HPDE6-E6E7 (cell line): ENCODE results near the gene TEX11.
"Not testable (repeated sequence)": the region's sequence is repeated elsewhere in the genome, so short reads cannot be mapped to it uniquely, and the experiment has no call there.

Source experiments
- DNase-seq: peaks from one replicate; pipeline ENCODE4 v3.0.0; 2011; ENCODE audit warnings: missing footprints; ENCODE audit errors: extremely low spot score

TEX11 gene

DNA sequence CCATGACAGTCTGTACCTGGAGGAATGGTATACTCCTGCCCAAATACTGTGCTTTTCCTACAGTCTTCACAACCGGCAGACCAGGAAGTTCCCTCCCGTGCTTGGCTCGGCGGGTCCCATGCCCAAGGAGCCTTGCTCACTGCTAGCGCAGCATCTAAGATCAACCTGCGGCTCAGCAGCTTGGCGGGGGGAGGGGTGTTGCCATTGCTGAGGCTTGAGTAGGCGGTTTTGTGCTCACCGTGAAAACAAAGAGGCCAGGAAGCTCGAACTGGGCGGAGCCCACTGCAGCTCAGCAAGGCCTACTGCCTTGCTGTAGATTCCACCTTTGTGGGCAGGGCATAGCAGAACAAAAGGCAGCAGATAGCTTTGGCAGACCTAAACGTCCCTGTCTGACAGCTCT is 152.7 kb downstream of the TEX11 start:
- DNase-seq = no peak

DNA sequence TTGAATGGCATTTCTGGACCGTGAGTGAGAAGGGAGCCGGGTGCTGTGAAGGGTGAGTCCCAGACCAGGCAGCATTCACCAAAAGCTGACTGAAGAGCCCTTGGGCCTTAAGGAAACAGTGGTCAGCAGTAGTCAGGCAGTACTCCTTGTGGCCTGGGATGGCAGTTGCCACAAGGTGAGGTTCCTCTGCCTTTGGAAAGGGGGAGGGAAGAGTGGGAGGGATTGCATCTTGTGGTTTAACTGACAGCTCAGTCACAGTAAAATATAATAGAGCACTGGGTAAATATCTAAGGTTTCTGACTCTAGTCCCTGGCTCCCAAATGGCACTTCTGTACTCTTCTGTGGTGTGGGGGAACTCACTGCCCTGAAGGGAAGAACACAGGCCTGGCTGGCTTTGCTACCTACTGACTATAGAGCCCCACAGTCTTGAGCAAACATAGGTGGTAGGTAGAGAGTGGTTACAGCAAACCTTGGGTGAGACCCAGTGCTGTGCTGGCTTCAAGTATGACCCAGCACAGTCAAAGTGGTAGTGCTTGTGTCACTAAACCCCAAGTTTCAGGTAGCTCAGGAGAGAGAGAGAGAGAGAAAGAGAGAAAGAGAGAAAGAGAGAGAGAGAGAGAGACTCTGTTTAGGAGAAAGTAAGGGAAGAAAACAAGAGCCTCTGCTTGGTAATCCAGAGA is 154.2 kb downstream of the TEX11 start:
- no peak for DNase-seq

DNA sequence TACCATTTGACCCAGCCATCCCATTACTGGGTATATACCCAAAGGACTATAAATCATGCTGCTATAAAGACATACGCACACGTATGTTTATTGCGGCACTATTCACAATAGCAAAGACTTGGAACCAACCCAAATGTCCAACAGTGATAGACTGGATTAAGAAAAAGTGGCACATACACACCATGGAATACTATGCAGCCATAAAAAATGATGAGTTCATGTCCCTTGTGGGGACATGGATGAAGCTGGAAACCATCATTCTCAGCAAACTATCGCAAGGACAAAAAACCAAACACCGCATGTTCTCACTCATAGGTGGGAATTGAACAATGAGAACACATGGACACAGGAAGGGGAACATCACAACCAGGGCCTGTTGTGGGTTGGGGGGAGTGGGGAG is 174.7 kb downstream of the TEX11 start:
- DNase-seq = not testable (repeated sequence)

- DNase-seq = not testable (repeated sequence)
These were observed 180.6 kb downstream of the TEX11 start for GRCh38 chrX:70727961-70728360.

DNA sequence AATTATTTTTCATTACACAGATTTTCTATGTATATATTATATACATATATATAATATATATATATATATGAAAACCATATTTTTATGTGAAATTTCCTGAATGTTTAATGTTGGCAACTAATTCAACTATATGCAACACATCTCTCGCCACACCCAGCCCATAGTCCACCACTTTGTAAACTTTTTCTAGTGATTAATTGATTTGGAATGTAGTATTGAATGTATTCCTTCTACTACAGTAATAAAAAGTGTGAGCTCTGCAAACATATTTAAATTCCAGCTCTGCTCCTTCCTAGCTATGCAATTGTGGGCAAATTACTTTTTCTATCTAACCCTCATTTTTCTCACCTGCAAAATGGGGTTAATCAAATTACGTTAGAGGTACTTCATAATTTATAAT is 187.8 kb downstream of the TEX11 start:
- DNase-seq = no peak

DNA sequence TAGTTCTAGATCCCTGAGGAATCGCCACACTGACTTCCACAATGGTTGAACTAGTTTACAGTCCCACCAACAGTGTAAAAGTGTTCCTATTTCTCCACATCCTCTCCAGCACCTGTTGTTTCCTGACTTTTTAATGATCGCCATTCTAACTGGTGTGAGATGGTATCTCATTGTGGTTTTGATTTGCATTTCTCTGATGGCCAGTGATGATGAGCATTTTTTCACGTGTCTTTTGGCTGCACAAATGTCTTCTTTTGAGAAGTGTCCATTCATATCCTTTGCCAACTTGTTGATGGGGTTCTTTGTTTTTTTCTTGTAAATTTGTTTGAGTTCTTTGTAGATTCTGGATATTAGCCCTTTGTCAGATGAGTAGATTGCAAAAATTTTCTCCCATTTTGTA is 197.2 kb downstream of the TEX11 start:
- not testable (repeated sequence) for DNase-seq

GRCh38 chrX:70694339-70695122 is 214.0 kb downstream of the TEX11 start:
- no peak for DNase-seq

- DNase-seq = not testable (repeated sequence)
These were observed 229.1 kb downstream of the TEX11 start for GRCh38 chrX:70679455-70679854.

- DNase-seq = no peak
These were observed 233.2 kb downstream of the TEX11 start for GRCh38 chrX:70675284-70675683.

- DNase-seq = no peak
These were observed 236.2 kb downstream of the TEX11 start for GRCh38 chrX:70672326-70672725.

DNA sequence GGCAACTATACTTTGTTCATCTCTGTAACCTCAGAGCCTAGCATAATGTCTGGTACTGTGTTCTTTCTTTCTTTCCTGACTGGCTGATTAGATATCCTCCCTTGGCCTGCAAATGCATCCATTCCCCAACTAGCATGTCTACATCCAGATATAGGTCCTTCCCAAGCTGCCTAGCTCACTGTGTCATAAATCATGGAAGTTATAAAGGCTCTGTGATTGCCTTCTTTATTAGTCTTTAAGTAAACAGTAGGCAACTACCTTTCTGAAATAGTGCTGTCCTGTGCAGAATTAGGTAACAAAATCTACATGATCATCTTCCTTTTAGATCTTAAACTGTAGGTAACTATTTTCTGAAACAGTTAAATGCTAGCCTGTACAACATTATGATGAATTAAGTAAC is 239.4 kb downstream of the TEX11 start:
- DNase-seq = no peak

DNA sequence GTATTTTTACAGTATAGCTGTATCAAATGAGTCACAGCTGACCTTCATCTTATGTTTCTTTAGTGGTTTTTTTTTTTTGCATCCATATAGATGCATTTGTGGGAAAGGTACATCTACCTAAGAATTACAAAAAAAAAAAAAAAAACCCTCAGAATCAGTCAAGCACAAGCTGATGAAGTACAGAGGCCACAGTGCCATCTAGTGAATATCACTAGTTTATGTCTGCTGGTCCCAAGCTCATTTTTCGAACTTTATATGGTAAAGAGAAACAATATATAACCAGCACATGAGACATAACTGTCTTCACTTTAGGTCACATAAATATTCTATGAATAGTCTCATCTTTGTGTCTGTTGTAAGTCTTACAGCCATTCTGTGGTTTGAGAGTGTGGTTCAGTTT is 243.8 kb downstream of the TEX11 start:
- no peak for DNase-seq

DNA sequence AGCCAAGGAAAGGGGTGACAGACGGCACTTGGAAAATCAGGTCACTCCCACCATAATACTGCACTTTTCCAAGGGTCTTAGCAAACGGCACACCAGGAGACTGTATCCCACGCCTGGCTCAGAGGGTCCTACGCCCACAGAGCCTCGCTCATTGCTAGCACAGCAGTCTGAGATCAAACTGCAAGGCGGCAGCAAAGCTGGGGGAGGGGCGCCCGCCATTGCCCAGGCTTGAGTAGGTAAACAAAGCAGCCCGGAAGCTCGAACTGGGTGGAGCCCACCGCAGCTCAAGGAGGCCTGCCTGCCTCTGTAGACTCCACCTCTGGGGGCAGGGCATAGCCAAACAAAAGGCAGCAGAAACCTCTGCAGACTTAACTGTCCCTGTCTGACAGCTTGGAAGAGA is 247.4 kb downstream of the TEX11 start:
- DNase-seq = not testable (repeated sequence)

DNA sequence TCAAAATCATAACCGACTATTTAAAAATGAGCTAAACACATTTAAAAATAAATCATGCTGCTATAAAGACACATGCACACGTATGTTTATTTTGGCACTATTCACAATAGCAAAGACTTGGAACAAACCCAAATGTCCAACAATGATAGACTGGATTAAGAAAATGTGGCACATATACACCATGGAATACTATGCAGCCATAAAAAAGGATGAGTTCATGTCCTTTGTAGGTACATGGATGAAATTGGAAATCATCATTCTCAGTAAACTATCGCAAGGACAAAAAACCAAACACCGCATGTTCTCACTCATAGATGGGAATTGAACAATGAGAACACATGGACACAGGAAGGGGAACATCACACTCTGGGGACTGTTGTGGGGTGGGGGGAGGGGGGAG is 251.0 kb downstream of the TEX11 start:
- DNase-seq = not testable (repeated sequence)

DNA sequence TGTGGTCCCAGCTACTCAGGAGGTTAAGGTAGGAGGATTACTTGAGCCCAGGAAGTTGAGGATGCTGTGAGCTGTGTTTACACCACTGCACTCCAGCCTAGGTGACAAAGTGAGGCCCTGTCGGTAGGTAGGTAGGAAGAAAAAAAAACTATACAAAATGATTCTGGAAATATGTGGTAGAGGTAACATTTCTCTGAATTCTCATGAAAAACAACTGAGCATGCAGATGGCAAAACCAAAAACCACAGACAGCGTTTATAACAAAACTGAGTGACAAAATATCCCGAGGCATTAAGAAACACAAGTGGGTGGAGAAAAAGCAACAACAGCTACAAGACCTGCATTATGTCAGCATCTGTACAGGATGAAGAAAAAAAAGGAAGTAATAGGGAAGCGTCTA is 252.2 kb downstream of the TEX11 start:
- DNase-seq = no peak

DNA sequence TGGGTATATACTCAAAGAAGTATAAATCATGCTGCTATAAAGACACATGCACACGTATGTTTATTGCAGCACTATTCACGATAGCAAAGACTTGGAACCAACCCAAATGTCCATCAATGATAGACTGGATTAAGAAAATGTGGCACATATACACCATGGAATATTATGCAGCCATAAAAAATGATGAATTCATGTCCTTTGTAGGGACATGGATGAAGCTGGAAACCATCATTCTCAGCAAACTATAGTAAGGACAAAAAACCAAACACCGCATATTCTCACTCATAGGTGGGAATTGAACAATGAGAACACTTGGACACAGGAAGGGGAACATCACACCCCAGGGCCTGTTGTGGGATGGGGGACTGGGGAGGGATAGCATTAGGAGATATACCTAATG is 260.6 kb downstream of the TEX11 start:
- DNase-seq = not testable (repeated sequence)

- no peak for DNase-seq
These were observed 272.3 kb downstream of the TEX11 start for GRCh38 chrX:70636218-70636617.

- DNase-seq = no peak
These were observed 272.8 kb downstream of the TEX11 start for GRCh38 chrX:70635669-70636068.

GRCh38 chrX:70635227-70635626 is 273.3 kb downstream of the TEX11 start:
- no peak for DNase-seq

DNA sequence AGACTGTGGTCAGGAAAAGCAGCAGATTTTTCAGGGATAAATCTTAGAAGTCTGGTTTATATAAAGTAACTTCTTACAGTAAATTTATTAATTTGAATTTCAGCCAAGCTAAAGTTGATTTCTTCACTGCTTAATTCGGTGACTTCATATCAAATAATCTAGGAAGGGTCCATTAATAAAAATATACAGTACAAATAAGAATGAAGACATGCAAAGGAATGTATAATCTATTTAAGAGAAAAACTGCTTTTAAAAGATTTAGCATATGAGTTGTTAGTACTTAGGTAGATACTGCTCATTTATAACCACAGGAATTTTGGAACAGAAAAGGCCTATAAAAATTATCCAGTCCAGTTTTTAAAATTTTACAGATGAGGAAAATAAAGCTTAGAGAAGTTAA is 286.8 kb downstream of the TEX11 start:
- no peak for DNase-seq

DNA sequence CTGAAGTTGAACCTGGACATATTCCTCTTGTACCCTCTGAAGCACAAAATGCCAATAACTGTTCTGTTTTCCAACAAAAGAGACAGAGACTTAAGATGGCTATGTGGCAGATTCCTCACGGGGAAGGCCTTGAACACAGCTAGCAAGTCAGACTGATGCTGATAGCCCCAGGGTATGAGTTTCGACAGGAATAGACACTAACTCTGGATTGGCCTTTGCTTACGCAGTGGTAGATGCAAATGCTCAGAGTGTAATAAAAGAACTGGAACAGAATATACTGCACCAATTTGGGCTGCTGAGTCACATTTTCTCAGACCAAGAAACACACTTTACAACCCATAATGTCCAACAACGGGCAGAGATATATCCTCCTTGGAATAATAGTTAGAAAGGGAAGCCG is 290.0 kb downstream of the TEX11 start:
- no peak for DNase-seq

DNA sequence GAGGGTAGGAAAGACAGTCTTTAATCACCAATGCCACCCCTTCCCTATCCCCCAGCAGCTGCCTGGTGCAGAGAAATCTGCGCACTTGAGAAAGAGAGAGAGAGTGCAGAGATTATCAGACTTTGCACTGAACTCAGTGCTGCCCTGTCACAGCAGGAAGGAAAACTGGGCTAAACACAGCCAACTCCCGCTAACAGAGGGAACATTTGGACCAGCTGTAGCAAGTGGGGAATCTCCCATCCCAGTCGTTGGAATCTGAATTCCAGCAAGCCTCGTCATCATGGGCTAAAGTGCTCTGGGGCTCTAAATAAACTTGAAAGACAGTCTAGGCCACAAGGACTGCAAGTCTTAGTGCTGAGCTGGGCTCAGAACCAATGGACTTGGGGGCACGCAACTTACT is 295.2 kb downstream of the TEX11 start:
- no peak for DNase-seq

GRCh38 chrX:70605352-70605751 is 303.2 kb downstream of the TEX11 start:
- DNase-seq = no peak
